VCaP (cell line): ENCODE data around the gene GTF2E1.
"Not testable (repeated sequence)": the region's sequence is repeated elsewhere in the genome, so short reads cannot be mapped to it uniquely, and the experiment has no call there.

Experiments
- H3K27ac ChIP-seq: fragments of 450-650 bp; 2 replicates; pipeline ENCODE4 v1.5.1; 2017
- CTCF ChIP-seq: fragments of 450-650 bp; conservative IDR thresholded peaks from 2 replicates; pipeline ENCODE4 v1.5.1; 2017; ENCODE audit warnings: mild to moderate bottlenecking, moderate library complexity

GTF2E1 gene

DNA sequence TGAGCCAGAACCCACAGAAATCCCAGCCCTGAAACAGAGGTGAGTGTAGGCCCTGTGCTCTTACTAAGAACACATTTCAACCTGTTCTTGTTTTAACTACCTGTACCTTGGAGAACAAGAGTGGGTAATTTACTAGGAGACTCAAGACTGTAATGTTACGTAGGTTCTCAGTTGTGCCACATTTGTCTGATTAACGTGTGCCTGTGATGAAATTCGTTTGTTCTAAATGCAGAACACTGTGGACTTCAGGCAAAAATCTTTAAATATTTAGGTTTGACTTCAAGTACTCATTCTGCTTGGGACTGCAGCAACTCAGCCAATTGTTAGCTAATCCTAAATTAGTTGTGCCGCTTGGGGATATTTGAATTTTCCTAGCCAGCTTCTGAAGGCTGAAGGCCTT lies 28.3 kb downstream of the GTF2E1 start:
- TF ChIP-seq CTCF = no peak
- no peak overlapping the region for H3K27ac ChIP-seq

DNA sequence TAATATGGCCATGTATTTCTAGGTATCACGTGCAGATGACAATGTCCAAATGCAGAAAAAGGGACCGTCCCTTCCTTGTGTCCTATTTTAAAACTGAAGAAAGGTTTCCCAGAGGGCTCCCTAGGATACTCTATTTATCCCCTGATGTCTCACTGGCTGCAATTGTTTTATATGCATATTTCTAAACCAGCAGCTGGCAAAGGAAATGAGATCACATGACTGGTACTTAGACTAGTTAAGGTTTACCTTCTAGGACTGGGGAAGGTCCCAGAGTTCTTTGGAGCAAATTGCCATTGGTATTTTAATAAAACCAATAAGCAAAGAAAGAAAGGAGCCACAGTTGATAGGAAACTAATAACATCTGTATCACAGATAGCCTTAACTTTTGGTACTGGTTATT lies 29.5 kb downstream of the GTF2E1 start:
- TF ChIP-seq CTCF = no peak

DNA sequence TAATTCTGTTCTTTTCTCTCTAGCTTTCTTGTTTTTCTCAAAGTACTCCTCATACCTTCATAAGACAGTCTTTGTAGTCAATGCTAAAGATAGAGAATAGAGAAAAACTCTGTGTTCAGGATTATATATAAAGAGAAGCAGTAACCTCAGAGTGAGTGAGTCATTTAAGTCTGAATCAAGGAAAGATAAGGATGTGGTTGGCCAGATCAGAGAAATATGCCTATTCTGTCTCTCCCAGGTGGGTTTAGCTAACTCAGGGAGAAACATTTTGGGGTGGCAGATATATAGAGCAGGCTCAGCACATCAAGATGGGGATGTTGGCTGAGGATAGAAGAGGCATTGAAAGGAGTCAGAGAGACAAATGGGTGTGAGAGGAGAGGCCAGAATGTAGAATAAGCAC lies 31.4 kb downstream of the GTF2E1 start:
- TF ChIP-seq CTCF = no peak
- no peak overlapping the region for H3K27ac ChIP-seq

More for the DNA sequence above, 29.5 kb downstream of the GTF2E1 start:
- H3K27ac ChIP-seq = no peak overlapping the region

DNA sequence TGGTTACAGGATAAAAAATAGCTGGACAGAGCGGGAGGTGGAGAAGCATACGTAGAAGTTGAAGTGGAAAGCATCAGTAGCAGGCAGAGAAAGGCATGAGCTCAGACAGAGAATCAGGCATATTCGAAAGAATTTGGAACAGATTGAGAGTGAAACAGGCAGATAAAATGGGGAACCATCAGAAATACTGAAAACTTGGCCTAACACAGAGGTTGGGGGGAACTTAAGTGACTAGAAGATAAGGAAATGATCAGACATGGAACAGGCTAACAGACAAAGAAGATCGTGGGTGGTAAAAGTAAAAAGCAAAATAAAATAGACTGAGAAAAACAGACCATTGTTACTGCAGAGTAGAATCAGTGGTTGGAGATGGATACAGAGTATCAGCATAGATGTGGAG lies 32.9 kb downstream of the GTF2E1 start:
- H3K27ac ChIP-seq = no peak overlapping the region
- TF ChIP-seq CTCF = no peak

DNA sequence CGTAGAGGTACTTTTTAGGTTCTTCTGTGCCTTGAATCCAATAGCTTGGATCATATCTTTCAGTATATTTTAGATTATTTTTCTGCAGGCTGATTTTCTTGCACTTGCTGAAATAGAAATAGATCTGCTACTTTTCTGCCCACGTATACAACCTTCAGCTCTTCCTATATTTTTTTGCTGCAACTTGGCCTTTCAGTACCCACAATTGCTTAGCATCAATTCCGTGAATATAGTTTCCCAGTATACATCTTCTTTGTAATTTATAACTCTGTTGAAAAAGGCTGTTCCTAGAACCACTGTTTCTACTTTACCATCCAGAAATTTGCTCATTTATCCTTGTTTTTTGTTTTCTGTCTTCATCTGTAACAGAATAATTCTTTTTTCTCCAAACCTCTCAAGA lies 36.2 kb downstream of the GTF2E1 start:
- TF ChIP-seq CTCF = no peak
- H3K27ac ChIP-seq = no peak overlapping the region

DNA sequence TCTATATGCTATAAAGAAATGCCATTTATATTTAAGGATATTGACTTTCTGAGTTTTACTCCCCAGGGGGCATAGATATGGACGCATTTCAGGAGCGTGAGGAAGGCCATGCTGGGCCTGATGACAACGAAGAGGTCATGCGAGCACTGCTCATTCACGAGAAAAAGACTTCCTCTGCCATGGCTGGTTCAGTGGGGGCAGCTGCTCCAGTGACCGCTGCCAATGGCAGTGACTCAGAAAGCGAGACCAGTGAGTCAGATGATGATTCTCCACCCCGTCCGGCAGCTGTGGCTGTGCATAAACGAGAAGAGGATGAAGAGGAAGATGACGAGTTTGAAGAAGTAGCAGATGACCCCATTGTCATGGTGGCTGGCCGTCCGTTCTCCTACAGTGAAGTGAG lies 38.4 kb downstream of the GTF2E1 start:
- no peak overlapping the region for H3K27ac ChIP-seq
- no peak for TF ChIP-seq CTCF

DNA sequence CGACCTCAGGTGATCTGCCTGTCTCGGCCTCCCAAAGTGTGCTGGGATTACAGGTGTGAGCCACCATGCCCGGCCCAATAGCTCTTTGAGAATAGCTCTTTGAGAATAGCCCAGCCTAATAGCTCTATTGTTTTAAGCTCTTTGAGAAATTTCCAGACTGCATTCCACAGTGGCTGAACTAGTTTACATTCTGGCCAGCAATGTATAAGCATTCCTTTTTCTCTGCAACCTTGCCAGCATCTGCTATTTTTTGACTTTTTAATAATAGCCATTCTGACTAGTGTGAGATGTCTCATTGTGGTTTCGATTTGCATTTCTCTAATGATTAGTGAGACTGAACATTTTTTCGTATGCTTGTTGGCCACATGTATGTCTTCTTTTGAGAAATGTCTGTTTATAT lies 43.3 kb downstream of the GTF2E1 start:
- not testable (repeated sequence) for H3K27ac ChIP-seq

DNA sequence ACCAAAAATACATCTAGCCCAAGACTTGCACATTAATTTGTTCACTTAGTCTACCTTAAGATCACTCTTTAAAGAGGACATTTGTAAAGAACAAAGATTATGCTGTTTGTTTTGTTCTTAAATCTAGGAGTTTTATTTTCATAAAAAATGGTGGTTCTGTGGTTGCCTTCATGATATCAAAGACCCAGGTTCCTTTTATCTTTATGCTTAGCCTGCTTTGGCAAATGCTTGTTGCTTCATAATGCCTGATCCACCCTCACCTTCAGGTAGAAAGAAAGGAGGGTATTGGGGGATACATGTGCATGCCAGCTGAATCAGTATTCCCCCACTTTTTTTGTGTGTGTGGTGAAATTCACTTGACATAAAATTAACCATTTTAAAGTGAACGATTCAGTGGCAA lies 48.5 kb downstream of the GTF2E1 start:
- no peak for TF ChIP-seq CTCF
- H3K27ac ChIP-seq = no peak overlapping the region
